ENCODE measurements around the gene FAM177A1. TPM values are rescaled to one million over a fixed set of nuclear protein-coding genes. Genes with fewer than 3 reads are reported as not detected.

Gene FAM177A1
- total and polyA plus RNA-seq, 2 of the 13 experiments (the other 11 are each of a cell fraction or from before 2014, with no cell fraction given) = 72.9 to 119 TPM

DNA sequence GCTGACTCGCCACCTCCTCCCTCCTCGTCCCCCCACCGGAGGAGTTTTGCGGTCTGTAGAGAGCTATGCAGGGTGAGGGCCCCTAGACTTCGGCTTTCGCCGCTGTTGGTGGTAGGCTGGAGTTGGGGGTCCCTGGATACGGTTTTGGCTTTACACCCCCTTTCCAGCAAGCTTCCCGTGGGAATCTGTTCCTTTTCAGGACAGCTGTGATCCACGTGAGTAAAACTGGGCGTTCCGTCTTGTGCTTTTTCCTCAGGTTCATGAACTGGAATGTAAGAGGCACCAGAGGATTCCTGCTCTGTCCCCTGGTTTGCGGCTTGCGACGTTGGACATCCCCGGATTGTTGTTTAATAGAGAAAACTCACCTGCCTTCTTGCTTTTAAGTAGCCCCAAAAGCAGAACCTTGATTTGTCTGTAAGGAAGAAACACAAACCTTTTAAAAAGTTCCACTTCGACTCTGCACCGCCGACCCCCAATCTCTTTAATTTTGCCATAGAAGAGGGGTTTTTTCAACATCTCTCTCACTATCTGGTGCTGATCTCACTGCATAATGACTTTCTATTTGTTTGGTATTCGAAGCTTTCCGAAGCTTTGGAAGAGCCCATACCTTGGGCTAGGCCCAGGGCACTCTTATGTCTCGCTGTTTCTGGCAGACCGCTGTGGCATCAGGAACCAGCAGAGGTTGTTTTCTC lies 76.8 kb downstream of the FAM177A1 start (continued):
- TF ChIP-seq SIN3A (IDR thresholded peaks at IDR 0.05; ENCODE audit: borderline replicate concordance, low read depth, low read length) (0 out of 2 replicates have a peak, but pooled peaks have one; percentile 22), ZNF747 (CRISPR knock-in tag; IDR thresholded peaks at IDR 0.05; ENCODE audit: borderline replicate concordance) (peak; percentile 54), ZNF567 (CRISPR knock-in tag; IDR thresholded peaks at IDR 0.05; ENCODE audit: borderline replicate concordance) (0 out of 2 replicates have a peak, but pooled peaks have one; percentile 75), ZNF484 (CRISPR knock-in tag; IDR thresholded peaks at IDR 0.05; ENCODE audit: borderline replicate concordance, low read depth) (no peak), NPAS2 (CRISPR knock-in tag; IDR thresholded peaks at IDR 0.05; ENCODE audit: borderline replicate concordance) (no peak), ZBTB21 (CRISPR knock-in tag; IDR thresholded peaks at IDR 0.05) (0 out of 2 replicates have a peak, but pooled peaks have one; percentile 5), THYN1 (CRISPR knock-in tag; IDR thresholded peaks at IDR 0.05; ENCODE audit: borderline replicate concordance, low read depth) (peak; percentile 70; the same call in 1 of the 2 replicates), MEIS1 (CRISPR knock-in tag; IDR thresholded peaks at IDR 0.05; ENCODE audit: borderline replicate concordance) (no peak; the same call in 1 of the 2 replicates), ZBTB42 (CRISPR knock-in tag; IDR thresholded peaks at IDR 0.05) (no peak)
- TF ChIP-seq, protein P1, sequence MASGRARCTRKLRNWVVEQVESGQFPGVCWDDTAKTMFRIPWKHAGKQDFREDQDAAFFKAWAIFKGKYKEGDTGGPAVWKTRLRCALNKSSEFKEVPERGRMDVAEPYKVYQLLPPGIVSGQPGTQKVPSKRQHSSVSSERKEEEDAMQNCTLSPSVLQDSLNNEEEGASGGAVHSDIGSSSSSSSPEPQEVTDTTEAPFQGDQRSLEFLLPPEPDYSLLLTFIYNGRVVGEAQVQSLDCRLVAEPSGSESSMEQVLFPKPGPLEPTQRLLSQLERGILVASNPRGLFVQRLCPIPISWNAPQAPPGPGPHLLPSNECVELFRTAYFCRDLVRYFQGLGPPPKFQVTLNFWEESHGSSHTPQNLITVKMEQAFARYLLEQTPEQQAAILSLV (CRISPR knock-in tag; IDR thresholded peaks at IDR 0.05; ENCODE audit: borderline replicate concordance) = no peak
- TF ChIP-seq, protein P2, sequence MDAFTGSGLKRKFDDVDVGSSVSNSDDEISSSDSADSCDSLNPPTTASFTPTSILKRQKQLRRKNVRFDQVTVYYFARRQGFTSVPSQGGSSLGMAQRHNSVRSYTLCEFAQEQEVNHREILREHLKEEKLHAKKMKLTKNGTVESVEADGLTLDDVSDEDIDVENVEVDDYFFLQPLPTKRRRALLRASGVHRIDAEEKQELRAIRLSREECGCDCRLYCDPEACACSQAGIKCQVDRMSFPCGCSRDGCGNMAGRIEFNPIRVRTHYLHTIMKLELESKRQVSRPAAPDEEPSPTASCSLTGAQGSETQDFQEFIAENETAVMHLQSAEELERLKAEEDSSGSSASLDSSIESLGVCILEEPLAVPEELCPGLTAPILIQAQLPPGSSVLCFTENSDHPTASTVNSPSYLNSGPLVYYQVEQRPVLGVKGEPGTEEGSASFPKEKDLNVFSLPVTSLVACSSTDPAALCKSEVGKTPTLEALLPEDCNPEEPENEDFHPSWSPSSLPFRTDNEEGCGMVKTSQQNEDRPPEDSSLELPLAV (CRISPR knock-in tag; conservative IDR thresholded peaks at IDR 0.05; ENCODE audit: low read depth) = no peak
- TF ChIP-seq, protein P3, sequence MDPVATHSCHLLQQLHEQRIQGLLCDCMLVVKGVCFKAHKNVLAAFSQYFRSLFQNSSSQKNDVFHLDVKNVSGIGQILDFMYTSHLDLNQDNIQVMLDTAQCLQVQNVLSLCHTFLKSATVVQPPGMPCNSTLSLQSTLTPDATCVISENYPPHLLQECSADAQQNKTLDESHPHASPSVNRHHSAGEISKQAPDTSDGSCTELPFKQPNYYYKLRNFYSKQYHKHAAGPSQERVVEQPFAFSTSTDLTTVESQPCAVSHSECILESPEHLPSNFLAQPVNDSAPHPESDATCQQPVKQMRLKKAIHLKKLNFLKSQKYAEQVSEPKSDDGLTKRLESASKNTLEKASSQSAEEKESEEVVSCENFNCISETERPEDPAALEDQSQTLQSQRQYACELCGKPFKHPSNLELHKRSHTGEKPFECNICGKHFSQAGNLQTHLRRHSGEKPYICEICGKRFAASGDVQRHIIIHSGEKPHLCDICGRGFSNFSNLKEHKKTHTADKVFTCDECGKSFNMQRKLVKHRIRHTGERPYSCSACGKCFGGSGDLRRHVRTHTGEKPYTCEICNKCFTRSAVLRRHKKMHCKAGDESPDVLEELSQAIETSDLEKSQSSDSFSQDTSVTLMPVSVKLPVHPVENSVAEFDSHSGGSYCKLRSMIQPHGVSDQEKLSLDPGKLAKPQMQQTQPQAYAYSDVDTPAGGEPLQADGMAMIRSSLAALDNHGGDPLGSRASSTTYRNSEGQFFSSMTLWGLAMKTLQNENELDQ (CRISPR knock-in tag; IDR thresholded peaks at IDR 0.05; ENCODE audit: borderline replicate concordance) = peak; percentile 15; the same call in 1 of the 2 replicates
- TF ChIP-seq, protein P4, sequence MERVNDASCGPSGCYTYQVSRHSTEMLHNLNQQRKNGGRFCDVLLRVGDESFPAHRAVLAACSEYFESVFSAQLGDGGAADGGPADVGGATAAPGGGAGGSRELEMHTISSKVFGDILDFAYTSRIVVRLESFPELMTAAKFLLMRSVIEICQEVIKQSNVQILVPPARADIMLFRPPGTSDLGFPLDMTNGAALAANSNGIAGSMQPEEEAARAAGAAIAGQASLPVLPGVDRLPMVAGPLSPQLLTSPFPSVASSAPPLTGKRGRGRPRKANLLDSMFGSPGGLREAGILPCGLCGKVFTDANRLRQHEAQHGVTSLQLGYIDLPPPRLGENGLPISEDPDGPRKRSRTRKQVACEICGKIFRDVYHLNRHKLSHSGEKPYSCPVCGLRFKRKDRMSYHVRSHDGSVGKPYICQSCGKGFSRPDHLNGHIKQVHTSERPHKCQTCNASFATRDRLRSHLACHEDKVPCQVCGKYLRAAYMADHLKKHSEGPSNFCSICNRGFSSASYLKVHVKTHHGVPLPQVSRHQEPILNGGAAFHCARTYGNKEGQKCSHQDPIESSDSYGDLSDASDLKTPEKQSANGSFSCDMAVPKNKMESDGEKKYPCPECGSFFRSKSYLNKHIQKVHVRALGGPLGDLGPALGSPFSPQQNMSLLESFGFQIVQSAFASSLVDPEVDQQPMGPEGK (CRISPR knock-in tag; IDR thresholded peaks at IDR 0.05) = peak; percentile 67; the same call in 1 of the 2 replicates
- TF ChIP-seq, protein P5, sequence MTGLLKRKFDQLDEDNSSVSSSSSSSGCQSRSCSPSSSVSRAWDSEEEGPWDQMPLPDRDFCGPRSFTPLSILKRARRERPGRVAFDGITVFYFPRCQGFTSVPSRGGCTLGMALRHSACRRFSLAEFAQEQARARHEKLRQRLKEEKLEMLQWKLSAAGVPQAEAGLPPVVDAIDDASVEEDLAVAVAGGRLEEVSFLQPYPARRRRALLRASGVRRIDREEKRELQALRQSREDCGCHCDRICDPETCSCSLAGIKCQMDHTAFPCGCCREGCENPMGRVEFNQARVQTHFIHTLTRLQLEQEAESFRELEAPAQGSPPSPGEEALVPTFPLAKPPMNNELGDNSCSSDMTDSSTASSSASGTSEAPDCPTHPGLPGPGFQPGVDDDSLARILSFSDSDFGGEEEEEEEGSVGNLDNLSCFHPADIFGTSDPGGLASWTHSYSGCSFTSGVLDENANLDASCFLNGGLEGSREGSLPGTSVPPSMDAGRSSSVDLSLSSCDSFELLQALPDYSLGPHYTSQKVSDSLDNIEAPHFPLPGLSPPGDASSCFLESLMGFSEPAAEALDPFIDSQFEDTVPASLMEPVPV (CRISPR knock-in tag; IDR thresholded peaks at IDR 0.05) = peak; percentile 85; the same call in 1 of the 2 replicates
- TF ChIP-seq, protein P6, sequence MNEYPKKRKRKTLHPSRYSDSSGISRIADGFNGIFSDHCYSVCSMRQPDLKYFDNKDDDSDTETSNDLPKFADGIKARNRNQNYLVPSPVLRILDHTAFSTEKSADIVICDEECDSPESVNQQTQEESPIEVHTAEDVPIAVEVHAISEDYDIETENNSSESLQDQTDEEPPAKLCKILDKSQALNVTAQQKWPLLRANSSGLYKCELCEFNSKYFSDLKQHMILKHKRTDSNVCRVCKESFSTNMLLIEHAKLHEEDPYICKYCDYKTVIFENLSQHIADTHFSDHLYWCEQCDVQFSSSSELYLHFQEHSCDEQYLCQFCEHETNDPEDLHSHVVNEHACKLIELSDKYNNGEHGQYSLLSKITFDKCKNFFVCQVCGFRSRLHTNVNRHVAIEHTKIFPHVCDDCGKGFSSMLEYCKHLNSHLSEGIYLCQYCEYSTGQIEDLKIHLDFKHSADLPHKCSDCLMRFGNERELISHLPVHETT (CRISPR knock-in tag; conservative IDR thresholded peaks at IDR 0.05) = peak; percentile 45; the same call in 1 of the 2 replicates
